SU-DHL-6 (cell line): Measurements from ENCODE around the gene SLC14A1.

Experiments used
- CTCF ChIP-seq: fragments of 200-600 bp; sonication (generic); IDR thresholded peaks from one replicate; pipeline ENCODE4 v1.5.1; 2017; ENCODE audit warnings: antibody characterized with exemption, mild to moderate bottlenecking, low read length, moderate library complexity; ENCODE audit not compliant: insufficient read depth, poor library complexity, severe bottlenecking
- EZH2phosphoT487 ChIP-seq: fragments of 200-600 bp; sonication (generic), shearing (Covaris generic); conservative IDR thresholded peaks from 2 replicates; pipeline ENCODE4 v1.6.1; 2018; ENCODE audit warnings: mild to moderate bottlenecking, antibody characterized with exemption, low read length, moderate library complexity, mixed read lengths

GRCh38 chr18:45793264-45793965, 69.4 kb downstream of the SLC14A1 start:
- TF ChIP-seq CTCF, result no peak
- TF ChIP-seq EZH2phosphoT487, result no peak
